ENCODE results near the gene ARHGAP8.
"Not testable (repeated sequence)": the region's sequence is repeated elsewhere in the genome, so short reads cannot be mapped to it uniquely, and the experiment has no call there.

ARHGAP8 gene

DNA sequence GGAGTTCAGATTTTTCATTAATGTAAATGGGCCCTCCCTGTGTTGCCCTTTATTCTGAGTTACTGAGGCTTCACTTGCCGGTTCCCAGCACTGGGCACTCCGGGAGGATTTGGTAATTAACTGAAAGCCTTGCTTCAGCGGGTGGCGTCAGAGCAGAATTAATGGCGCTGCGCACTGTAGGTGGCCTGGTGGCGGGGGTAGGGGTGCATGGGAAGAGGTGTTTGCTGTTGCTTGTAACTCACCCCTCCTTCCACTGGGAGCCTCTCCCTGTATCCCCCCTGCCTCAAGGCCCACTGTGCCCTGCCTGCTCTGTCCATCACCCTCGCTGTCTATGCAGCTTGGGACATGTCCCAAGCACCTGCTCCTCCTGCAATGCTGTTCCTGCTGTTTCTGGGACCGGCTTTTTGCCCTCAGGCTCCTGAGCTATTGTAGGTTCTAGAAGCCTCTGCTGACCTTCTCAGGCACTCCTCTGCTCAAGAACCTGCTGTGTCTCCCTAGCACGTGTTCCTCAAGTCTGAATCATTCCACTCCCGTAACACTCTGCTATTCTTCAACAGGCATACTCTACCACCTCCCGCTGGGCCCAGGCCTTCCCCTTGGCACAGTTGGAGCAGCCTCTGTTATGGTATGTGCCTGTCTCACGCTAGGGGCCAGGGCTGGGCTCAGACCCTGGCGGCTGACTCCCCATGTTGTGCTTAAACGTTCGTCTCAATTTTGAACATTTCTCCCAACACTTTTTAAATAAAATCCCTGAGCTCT is 24.4 kb downstream of the ARHGAP8 start:
- no peak for DNase-seq

DNA sequence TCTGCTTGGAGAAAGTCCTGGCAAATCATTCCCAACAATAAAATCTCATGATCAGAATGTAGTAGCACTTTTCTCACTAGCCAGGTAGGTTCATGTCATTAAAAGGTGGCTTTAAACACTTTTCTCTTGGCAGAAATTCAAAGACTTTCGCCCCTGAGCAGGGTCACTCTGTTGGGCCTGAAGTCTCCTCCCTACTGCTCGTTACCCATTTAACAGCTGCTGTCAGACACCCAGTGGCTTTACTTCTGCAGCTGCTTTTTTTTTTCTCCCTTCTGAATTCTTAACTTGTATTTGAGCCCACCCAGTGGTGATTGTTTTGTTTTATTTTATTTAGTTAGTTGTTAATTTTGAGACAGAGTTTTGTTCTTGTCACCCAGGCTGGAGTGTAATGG is 25.0 kb downstream of the ARHGAP8 start:
- no peak for DNase-seq

DNA sequence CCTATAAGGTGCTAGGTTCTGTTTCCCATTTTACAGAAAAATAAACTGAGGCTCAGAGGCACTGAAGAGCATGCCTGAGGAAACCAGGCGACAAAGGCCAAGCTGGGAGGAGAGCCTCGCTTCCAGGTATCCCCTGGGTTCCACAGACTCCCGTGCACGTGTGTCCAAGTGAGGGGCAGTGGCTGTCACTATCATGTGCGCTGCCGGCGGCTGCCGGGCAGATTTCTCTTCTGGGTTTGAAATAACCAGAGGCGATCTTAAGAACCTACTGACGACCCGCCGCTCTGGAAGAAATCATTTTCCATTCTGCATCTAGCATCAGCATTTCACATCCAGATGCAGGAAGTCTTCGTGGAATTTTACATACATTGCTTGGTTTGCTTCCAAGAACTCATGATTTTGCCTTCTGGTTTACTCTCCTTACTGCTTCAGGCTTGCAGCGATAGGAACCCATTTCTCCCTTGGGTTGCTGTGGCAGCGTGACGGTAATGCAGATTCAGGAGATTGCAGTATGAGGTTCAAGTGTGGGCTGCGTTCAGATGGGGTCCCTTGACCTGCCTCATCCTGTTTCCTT is 28.6 kb downstream of the ARHGAP8 start:
- no peak for DNase-seq

DNA sequence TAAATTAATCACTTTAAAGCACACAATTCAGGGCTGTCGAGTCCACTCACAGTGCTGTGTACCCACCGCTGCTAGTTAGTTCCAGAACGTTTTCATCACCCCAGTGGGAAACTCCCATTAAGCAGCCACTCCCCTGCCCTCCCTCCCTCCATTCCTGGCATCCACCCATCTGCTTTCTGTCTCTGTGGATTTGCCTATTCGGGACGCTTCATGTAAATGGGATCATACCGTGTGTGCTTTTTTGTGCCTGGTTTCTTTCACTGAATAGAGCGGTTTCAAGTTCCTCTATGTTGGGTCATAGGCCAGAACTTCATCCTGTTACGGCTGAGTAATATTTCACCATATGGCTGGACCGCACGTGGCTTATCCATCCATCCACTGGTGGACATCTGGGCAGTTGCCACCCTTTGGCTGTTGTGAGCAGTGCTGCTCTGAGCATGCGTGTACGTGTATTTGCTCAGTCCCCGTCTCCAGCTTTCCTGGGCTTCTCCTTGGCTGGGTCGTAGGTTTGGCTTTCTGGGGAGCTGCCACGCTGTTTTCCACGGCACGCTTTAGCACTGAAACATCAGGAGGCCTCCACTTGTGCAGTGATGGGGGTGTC is 30.1 kb downstream of the ARHGAP8 start:
- DNase-seq, result no peak

DNA sequence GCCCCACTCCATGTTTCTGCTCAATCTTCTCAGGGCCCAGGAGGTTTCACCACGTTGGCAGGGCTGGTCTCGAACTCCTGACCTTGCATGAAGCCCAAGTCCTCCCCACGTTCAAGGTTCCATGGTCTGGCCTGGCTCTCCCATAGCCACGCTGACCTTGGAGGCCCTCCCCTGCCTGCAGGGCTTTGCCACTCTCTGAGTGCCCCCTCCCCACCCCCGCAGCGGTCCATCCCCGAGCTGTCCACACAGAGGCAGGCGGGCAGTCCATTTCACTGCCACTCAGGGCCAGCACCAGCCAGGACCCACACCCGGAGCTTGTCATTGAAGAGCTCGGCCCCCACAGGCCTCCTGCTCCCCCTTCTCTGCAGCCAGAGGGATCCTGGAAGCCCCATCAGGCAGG is 30.7 kb downstream of the ARHGAP8 start:
- no peak for DNase-seq

DNA sequence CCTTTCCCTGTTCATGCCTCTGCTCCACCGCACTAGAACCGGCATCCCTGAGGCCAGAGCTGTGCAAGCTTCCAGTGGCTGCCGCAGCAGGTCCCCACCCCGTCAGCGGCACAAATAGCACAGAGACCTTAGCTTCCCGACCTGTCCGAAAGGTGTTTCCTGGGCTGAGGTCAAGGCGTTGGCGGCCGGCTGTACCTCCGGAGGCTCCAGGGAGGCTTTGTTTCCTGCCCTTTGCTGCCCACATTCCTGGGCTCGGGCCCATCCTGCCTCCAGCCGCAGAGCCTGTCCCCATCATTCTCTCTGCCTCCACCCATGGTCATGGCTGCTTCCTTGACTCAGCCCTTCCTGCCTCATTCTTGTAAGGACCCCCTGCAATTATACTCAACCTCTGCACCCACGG is 31.2 kb downstream of the ARHGAP8 start:
- no peak for DNase-seq

DNA sequence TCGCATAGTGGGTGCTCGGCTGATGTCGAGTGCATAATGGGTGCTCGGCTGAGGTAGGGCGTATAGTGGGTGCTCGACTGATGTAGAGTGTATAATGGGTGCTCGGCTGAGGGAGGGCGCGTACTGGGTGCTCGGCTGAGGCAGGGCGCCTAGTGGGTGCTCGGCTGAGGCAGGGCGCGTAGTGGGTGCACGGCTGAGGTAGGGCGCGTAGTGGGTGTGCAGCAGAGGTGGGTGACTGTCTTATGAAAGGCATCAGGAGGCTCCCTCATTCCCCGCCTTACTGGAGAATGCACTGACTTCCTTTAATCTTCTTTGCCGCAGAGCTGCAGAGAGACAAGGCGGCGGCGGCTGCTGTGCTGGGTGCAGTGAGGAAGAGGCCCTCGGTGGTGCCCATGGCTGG is 33.8 kb downstream of the ARHGAP8 start:
- no peak for DNase-seq

DNA sequence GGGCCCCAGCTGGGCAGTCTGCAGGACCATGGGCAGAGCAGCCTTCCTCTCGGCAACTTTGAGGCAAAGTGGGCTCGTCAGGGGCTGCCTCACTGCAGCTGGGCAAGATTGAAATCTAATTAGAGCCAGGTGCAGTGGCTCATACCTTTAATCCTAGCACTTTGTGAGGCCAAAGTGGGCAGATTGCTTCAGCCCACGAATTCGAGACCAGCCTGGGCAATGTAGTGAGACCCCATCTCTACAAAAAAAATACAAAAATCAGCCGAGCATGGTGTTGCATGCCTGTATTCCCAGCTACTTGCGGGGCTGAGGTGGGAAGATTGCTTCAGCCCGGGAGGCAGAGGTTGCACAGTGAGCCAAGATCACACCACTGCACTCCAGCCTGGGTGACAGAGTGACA is 34.2 kb downstream of the ARHGAP8 start:
- DNase-seq, result no peak

DNA sequence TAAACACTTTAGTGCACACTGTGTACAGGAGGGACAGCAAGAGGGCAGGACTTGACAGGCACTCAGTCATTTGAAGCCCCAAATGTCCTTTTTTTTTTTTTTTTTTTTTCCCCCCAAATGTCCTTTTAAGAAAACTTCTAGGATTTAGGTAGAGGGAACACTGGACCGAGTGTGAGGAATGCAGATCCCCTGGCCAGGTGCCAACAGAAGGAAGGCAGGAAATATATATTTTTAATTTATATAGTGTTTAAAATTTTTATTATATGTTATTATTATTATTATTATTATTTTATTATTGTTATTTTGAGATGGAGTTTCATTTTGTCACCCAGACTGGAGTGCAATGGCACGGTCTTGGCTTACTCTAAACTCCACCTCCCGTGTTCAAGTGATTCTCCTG is 35.5 kb downstream of the ARHGAP8 start:
- DNase-seq, result no peak

DNA sequence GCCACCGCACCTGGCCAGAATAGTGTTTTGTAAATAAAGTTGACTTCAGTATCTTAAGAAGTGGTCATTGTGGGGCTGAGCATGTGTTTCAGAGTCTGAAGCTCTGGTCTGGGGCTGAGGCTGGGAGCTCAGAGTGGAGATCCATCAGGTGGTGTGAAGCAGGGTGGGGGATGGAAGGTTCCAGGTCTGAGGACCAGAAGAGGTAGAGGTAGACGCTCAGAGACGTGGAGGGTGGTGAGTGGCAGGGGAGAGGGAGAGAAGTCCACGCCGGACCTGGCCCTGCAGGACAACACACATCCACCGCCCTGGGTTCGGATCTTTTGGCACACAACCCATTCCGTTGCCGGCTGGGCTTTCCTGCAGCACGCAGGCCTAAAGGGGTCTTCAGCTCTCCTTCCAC is 40.7 kb downstream of the ARHGAP8 start:
- DNase-seq, result no peak

DNA sequence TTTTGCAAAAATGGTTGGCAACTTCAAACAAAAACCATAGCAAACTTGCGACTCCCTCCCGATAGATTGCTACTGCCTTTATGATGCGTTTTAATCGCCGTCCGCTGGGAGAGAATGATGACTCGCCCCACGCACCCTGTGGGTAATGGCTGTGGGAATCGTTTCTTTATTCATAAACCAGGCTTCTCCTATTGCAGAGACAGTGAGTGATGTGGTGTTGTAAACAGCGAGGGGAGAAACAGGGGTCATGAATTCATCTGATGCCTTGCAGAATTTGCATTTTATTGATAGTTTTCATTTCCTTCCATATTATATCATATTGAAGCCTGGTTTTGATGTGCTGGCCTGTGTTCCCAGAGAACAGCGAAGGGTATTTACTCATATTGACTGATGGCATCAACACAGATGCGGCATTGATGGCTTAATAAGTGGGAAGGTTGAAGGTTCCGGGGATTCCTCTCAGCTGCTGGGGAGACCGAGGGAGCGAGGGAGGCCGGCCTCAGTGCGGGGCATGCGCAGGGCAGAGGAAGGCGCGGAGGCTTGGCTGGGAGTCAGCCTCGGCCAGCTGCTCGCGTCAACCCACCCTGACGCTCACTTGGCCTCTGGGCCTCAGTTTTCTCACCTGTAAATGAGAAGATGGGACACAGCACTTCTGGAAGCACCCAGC is 41.3 kb downstream of the ARHGAP8 start:
- DNase-seq, result no peak

DNA sequence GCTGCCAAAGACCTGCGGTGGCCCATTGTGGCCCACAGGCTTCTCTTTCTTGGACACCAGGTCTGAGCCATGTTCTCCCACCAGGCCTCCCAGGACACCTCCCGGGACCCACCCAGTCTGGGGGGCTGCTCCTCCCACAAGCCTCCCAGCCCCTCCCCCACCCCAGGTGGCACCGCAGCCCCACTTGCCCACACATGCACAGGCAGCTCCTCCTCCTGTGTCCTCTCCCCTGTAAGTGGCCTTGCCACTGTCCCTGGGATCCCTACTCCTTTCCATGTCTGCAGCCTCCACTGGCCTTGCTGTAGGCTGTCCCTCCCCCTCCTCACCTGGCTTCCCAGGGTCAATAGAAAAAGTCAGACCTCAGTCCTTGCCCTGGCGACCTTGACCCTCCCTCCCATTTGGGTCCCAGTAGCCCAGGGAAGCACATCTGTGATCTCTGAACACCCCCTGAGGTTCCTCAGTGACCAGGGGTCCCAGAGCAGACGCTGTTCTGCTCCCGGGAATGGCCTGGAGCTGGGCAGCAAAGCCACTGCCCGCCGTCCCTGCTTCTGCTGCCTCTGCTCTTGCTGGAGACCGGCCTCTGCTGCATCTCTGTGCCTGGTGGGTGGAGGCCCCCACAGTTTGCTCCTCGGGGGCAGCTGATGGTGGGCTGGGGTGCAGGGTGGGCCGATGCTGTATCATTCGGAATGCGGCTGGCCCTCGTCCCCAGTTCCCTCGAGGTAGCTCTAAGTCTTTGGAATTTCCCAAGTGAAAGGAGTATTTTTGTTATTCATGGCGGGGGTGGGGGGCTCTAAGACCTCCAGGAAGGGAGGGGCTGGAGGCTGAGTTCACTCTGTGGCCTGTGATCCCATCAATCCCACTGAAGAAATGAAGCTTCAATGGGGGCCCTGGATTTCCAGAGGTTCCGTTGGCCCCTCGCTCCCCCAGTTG is 43.6 kb downstream of the ARHGAP8 start:
- no peak for DNase-seq

DNA sequence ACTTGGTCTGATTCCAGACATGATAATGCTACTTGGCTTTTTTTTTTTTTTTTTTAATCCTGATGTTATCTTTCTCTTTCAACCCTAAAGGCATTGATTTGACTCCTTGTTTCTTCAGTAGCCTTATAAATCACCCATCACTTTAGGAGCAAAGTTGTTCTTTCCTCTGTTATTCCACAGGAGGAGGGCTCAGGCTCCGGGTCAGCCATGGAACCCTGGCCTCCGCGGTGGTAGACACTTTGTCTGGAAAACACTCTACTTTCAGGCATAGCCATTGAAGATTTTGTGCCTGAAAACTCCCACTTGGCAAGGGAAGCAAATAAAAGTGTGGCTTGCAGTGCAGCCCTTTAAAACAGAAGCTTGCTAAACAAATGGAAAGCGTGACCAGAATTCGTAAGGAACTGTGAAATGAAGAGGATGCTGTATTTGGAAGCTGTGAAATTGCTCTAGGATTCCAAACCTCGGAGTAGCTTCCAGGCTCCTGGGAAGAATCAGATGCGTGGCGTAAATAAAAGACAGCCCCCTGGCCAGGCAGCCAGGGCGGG is 44.9 kb downstream of the ARHGAP8 start:
- DNase-seq, result no peak

DNA sequence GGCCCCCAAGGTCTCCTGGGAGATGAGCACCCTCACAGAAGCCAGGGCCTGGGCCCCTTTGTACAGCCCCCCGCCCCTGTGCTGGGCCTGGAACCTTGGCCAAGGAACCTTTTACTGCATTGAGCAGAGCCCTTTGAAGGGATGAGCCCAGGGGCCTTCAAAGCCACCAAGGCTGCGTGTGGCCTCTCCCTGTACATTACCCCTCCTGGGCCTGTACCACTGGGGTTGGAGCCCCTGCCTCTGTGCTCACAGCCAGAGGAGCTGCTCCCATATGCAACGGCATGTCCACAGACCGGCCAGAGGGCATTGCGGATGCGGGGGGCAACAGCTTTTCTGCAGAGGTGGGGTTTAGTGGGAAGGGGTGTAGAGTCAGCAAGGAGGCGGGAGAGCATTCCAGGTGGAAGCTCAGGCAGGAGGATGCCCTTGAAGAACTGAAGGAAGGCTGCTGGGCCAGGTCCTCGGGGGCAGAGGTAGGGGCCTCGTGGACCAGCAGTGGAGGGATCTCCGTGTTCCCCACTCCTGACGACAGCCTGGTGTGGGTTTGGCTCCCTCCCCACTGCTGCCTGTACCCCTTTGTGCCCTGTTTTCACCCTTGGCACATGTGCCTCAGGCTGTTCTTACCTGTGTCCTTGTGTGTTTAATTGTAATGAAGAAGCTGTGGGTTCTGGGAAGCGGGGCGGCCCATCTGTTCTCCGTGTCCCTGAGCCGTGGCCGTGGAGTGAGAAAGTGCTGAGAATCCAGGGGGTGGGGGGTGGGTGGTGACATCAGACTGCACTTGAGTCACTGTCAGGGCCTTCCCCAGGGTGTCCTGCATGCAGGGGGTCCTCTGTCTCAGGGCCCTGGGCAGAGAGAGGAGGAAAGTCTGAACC is 46.9 kb downstream of the ARHGAP8 start:
- DNase-seq, result no peak

DNA sequence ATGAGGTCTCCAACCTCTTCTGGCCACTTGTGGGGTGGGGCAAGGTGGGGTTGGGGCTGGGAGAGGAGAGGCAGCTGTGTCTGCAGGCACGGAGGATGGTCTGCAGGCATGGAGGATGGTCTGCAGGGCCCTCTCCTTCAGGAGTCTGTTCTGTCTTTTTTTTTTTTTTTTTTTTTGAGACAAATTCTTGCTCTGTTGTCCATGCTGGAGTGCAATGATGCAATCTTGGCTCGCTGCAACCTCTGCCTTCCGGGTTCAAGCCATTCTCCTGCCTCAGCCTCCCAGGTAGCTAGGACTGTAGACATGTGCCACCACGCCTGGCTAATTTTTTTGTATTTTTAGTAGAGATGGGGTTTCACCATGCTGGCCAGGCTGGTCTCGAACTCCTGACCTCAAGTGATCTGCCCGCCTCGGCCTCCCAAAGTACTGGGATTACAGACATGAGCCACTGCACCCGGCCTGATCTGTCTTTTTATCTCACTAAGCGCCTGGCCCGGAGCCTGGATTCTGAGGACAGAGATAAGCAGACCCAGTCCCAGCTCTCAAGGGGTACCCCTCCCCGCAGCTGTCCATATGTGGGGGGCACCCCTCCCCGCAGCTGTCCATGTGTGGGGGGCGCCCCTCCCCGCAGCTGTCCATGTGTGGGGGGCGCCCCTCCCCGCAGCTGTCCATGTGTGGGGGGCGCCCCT is 47.7 kb downstream of the ARHGAP8 start:
- not testable (repeated sequence) for DNase-seq

DNA sequence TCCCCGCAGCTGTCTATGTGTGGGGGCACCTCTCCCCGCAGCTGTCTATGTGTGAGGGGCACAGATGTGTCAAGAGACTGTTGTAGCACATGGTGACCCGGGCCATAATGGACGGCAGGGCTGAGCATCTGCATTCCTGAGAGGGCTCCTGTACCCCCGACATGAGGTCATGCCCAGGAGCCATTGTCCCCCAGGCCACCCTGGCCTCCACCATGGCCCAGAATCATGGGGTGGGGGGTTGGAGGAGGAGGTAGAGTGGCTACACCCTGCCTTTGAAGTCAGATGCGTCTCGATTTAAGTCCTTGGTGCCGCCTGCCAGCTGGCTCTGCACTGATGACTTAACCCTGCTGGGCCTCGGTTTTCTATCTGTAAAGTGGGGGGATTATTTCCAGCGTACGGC is 49.1 kb downstream of the ARHGAP8 start:
- no peak for DNase-seq

DNA sequence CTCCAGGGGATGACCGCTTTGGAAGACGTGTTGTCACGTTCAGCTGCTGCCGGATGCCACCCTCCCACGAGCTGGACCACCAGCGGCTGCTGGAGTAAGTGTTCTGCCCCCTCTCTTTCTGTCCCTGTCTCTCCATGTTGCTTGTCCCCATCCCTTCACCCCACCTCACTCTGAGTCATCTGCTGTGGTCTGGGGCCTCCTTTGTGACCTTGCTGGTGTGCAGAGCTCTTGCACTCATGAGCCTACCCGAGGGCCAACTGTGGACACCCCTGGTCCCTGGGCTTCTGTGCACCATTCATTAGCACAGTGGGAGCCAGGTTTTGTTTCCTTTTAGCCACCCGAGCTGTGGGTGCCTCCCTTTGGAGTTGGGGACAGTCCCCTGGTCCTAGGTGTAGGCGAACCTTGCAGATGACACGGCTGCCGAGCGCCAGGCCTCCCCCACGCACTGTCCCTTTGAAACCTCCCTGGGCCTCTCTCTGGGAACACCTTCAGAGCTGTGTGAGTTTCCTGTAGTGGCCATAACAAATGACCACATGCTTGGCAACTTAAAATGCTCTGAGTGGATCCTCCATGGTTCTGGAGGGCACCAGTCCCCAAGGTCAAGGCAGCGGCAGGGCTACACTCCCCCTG is 49.8 kb downstream of the ARHGAP8 start:
- DNase-seq, result no peak

DNA sequence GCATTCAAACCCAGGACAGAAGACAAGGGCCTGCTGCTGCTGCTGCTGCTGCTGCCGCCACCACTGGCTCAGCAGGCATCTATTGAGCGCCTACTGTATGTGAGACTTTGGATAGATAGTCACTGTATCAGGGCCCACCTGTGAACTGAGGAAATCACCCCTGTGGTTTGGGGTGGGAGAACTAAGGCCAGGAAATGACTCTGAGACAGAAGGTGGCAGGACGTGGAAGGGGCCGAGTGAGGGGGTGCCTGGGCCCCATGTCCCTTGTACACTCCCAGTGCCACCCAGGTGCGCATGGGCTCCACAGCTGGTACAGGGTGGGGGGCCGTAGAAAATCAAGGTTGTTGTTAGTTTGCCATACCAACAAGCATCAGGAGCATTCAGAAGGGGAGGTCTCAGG is 50.6 kb downstream of the ARHGAP8 start:
- no peak for DNase-seq

DNA sequence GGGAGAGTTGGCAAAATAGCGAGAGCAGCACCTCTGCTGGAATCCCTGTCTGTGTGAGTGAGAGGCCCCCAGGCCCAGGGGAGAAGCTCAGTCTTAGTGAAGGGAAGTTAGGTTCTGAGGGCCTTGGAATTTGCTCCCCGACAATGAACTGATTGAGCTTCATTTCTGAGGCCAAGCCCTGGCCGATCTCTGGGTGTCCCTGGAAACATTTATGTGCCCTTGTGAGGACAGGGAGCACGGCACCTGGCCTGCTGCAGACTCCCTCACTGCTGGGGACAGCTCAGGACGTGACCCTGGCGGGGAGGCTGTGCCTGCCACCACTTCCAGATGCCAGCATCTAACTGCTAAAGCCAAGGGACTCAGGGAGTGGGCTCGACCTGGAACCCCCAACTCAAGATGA is 52.0 kb downstream of the ARHGAP8 start:
- DNase-seq, result no peak

DNA sequence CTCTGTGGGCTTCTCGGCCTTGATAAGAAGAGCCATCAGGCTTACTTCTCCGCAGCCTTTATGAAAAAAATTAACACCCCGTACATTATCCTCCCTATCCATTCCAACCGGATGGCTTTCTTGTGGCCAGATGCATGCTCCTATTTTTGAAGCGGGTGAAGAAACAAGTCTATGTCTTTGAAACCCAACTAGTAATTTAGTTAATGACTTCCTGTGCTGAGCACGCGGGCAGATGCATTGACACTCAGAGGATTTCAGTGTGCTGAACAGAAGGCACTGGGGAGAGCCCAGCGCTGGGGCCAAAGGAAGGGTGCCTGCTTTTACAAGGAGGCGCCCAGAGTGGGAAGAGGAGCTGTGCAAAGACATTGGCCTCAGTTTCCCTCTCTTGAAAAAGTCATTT is 53.3 kb downstream of the ARHGAP8 start:
- DNase-seq, result no peak

DNA sequence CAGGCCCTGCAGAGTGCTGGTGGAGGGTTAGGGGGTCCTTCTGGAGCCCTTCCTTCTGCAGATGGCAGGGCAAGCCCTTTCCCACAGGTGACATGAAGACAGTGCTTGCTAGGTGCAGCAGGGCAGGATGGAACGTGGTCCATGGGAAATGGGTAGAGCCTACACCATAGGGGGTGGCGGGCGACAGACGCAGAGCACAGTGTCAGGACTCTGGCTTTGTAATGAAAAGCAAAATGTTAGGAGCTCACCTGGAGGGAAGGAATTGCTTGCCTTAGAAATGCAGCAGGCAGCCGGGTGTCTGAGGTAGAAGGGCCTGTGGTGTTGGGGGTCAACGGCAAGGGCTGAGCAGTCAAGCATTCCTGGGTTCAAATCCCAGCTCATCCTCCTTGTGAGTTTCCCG is 54.9 kb downstream of the ARHGAP8 start:
- no peak for DNase-seq
